ENCODE measurements around the gene FOXD1. TPM values are rescaled to one million over a fixed set of nuclear protein-coding genes. Genes with fewer than 3 reads are reported as not detected.

The FOXD1 gene
- 0.05 and 0.33 TPM in 2 replicates for total RNA-seq

GRCh38 chr5:73448463-73449136, at the start of gene FOXD1:
Gene FOXD1, minus strand, starts transcription at chr5:73448777. Its CDS starts 415 bp downstream, at chr5:73448362.

Other genes starting within 250 kb of the FOXD1 start
- gene BTF3, start 49.7 kb upstream of the FOXD1 start, total RNA-seq, result 525 and 620 TPM in 2 replicates
- gene ANKRA2, start 116.9 kb upstream of the FOXD1 start, total RNA-seq, result 11.4 and 24.8 TPM in 2 replicates
- gene UTP15, start 117.0 kb upstream of the FOXD1 start, total RNA-seq, result 12.5 and 14.1 TPM in 2 replicates
- 43.8 and 44.7 TPM in 2 replicates for gene ARHGEF28, start 177.4 kb upstream of the FOXD1 start, total RNA-seq

Data from mammary microvascular endothelial cell (primary cell).